IPS DF 4.7 (cell line): ENCODE data around the gene SCN2B.
"Not testable (repeated sequence)": the region's sequence is repeated elsewhere in the genome, so short reads cannot be mapped to it uniquely, and the experiment has no call there.

Experiments used
- DNase-seq: peaks from one replicate; pipeline ENCODE4 v3.0.0-alpha.2; 2013; ENCODE audit warnings: low spot score; ENCODE audit errors: extremely low read depth

The SCN2B gene

GRCh38 chr11:118206391-118207031 is 30.1 kb upstream of the SCN2B start:
- no peak for DNase-seq

- DNase-seq = no peak
Measured at GRCh38 chr11:118205606-118206378, 29.4 kb upstream of the SCN2B start.

- DNase-seq = no peak
Measured at GRCh38 chr11:118202599-118203422, 26.4 kb upstream of the SCN2B start.

GRCh38 chr11:118201966-118202365 is 25.5 kb upstream of the SCN2B start:
- no peak for DNase-seq

- no peak for DNase-seq
Measured at GRCh38 chr11:118200901-118201680, 24.7 kb upstream of the SCN2B start.

- DNase-seq = no peak
Measured at GRCh38 chr11:118200497-118200896, 24.1 kb upstream of the SCN2B start.

GRCh38 chr11:118199135-118199534 is 22.7 kb upstream of the SCN2B start:
- no peak for DNase-seq

GRCh38 chr11:118198370-118198769 is 21.9 kb upstream of the SCN2B start:
- DNase-seq = no peak

GRCh38 chr11:118194835-118195627 is 18.6 kb upstream of the SCN2B start:
- DNase-seq = no peak

GRCh38 chr11:118193910-118194566 is 17.6 kb upstream of the SCN2B start:
- no peak for DNase-seq

- not testable (repeated sequence) for DNase-seq
Measured at GRCh38 chr11:118192817-118193216, 16.4 kb upstream of the SCN2B start.

- not testable (repeated sequence) for DNase-seq
Measured at GRCh38 chr11:118190942-118191506, 14.6 kb upstream of the SCN2B start.

- DNase-seq = no peak
Measured at GRCh38 chr11:118186346-118187107, 10.1 kb upstream of the SCN2B start.

GRCh38 chr11:118184784-118185579 is 8.5 kb upstream of the SCN2B start:
- no peak for DNase-seq

- not testable (repeated sequence) for DNase-seq
Measured at GRCh38 chr11:118183691-118184090, 7.3 kb upstream of the SCN2B start.

- no peak for DNase-seq
Measured at GRCh38 chr11:118180300-118180703, 3.9 kb upstream of the SCN2B start.

- no peak for DNase-seq
Measured at GRCh38 chr11:118176778-118177134, 317 bp upstream of the SCN2B start.
